H1 (cell line): Measurements from ENCODE around the gene LPP. TPM values are rescaled to one million over a fixed set of nuclear protein-coding genes. Genes with fewer than 3 reads are reported as not detected.

Experiments used
- CTCF ChIA-PET: fragments of 300-600 bp; sonication (Branson Sonifier 250); formaldehyde crosslinking; loops from one replicate; lab custom pipeline; 2021; ENCODE audit not compliant: partially characterized antibody; lab: Charles Lee
- POLR2A ChIA-PET: fragments of 300-600 bp; sonication (Branson Sonifier 250); formaldehyde crosslinking; loops from one replicate; lab custom pipeline; 2021; ENCODE audit warnings: inconsistent platforms; ENCODE audit not compliant: partially characterized antibody; lab: Charles Lee
- DNase-seq, 2 experiments: peaks; one replicate each; pipeline versions ENCODE4 v3.0.0 to v3.0.0-alpha.2; 2010 to 2022; ENCODE audit warnings: low spot score in 2 of 2, low read depth in 1 of 2, mixed read lengths in 1 of 2
- FAIRE-seq: peaks from 2 replicates; lab custom pipeline; 2011; peaks lifted over from hg19 to GRCh38; lab: Jason Lieb, UNC
- H2AFZ ChIP-seq: 2 replicates; pipeline ENCODE4 v1.8.1; 2012; ENCODE audit warnings: low read length, inconsistent platforms
- H2AK5ac ChIP-seq: 2 replicates; pipeline ENCODE4 v1.6.1; 2013; ENCODE audit warnings: low read depth, low read length
- H2BK120ac ChIP-seq: replicated peaks from 2 replicates; pipeline ENCODE3; 2013; ENCODE audit warnings: low read depth, low read length, inconsistent platforms
- H2BK12ac ChIP-seq: 2 replicates; pipeline ENCODE4 v1.6.1; 2013; ENCODE audit warnings: low read depth, low read length
- H2BK15ac ChIP-seq: 2 replicates; pipeline ENCODE4 v1.6.1; 2013; ENCODE audit warnings: low read length
- H2BK20ac ChIP-seq: 2 replicates; pipeline ENCODE4 v1.6.1; 2013; ENCODE audit warnings: low read length
- H2BK5ac ChIP-seq: 2 replicates; pipeline ENCODE4 v1.6.1; 2013; ENCODE audit warnings: low read depth, low read length
- H3K14ac ChIP-seq: 2 replicates; pipeline ENCODE4 v1.6.1; 2013; ENCODE audit warnings: inconsistent platforms; ENCODE audit not compliant: insufficient read length
- H3K18ac ChIP-seq: 2 replicates; pipeline ENCODE4 v1.6.1; 2013; ENCODE audit warnings: low read length; ENCODE audit errors: extremely low read depth
- H3K23ac ChIP-seq: 2 replicates; pipeline ENCODE4 v1.6.1; 2013; ENCODE audit warnings: inconsistent platforms; ENCODE audit not compliant: insufficient read length
- H3K23me2 ChIP-seq: 2 replicates; pipeline ENCODE4 v1.6.1; 2013; ENCODE audit warnings: low read depth, low read length
- H3K27ac ChIP-seq: 2 replicates; pipeline ENCODE4 v1.6.1; 2011; ENCODE audit warnings: low read depth, low read length, inconsistent platforms
- H3K27me3 ChIP-seq, 4 experiments: replicated peaks in 1 of 4; 1 replicate in 1 of 4; 2 replicates in 3 of 4; pipeline versions ENCODE4 v1.6.1 to v1.8.1; 2011 to 2013; ENCODE audit warnings: low read length in 3 of 4, mild to moderate bottlenecking in 3 of 4, inconsistent platforms in 2 of 4, mixed read lengths in 2 of 4, moderate library complexity in 1 of 4; ENCODE audit not compliant: control insufficient read depth in 3 of 4, insufficient read depth in 3 of 4; ENCODE audit errors: extremely low read depth in 1 of 4
- H3K36me3 ChIP-seq, 4 experiments: 2 replicates each; pipeline versions ENCODE4 v1.6.1 to v1.8.1; 2011 to 2013; ENCODE audit warnings: mild to moderate bottlenecking in 4 of 4, low read length in 3 of 4, moderate library complexity in 2 of 4, control low read depth in 1 of 4, inconsistent platforms in 1 of 4; ENCODE audit not compliant: insufficient read depth in 4 of 4, control insufficient read depth in 2 of 4
- H3K4ac ChIP-seq: replicated peaks from 2 replicates; pipeline ENCODE3; 2013; ENCODE audit warnings: low read length, low read depth, mixed read lengths, inconsistent platforms; ENCODE audit not compliant: insufficient read length
- H3K4me1 ChIP-seq, 4 experiments: replicated peaks in 1 of 4; 1 replicate in 1 of 4; 2 replicates in 3 of 4; pipeline versions ENCODE4 v1.6.1 to v1.8.1; 2011 to 2013; ENCODE audit warnings: low read length in 3 of 4, inconsistent platforms in 2 of 4, mixed read lengths in 1 of 4; ENCODE audit not compliant: insufficient read depth in 4 of 4, control insufficient read depth in 3 of 4
- H3K4me2 ChIP-seq, 2 experiments: 2 replicates each; pipeline versions ENCODE4 v1.6.1 to v1.8.1; 2011 to 2013; ENCODE audit warnings: low read depth in 2 of 2, low read length in 2 of 2, control low read depth in 1 of 2, inconsistent platforms in 1 of 2, mild to moderate bottlenecking in 1 of 2; ENCODE audit not compliant: insufficient read depth in 1 of 2
- H3K4me3 ChIP-seq, 4 experiments: fragments of 200-600, 300-600 bp in 1 of 4; sonication (generic), shearing (Covaris generic), sonication (Bioruptor Twin) in 1 of 4; 2 replicates each; pipeline versions ENCODE4 v1.5.1 to v1.8.1; 2011 to 2016; ENCODE audit warnings: low read length in 4 of 4, low read depth in 3 of 4, control low read depth in 2 of 4, inconsistent platforms in 2 of 4, mild to moderate bottlenecking in 2 of 4, mixed read lengths in 1 of 4, moderate library complexity in 1 of 4; ENCODE audit not compliant: insufficient read depth in 2 of 4; ENCODE audit errors: extremely low read depth in 1 of 4
- H3K56ac ChIP-seq: replicated peaks from 2 replicates; pipeline ENCODE3; 2013; ENCODE audit warnings: low read depth, mild to moderate bottlenecking, mixed read lengths, low read length, inconsistent platforms; ENCODE audit not compliant: insufficient read length
- H3K79me1 ChIP-seq: 2 replicates; pipeline ENCODE4 v1.6.1; 2013; ENCODE audit warnings: low read depth, low read length, control low read depth
- H3K79me2 ChIP-seq, 2 experiments: 2 replicates each; pipeline versions ENCODE4 v1.6.1 to v1.8.1; 2012 to 2013; ENCODE audit warnings: low read length in 2 of 2, mild to moderate bottlenecking in 2 of 2, inconsistent platforms in 1 of 2; ENCODE audit not compliant: insufficient read depth in 2 of 2, control insufficient read depth in 1 of 2
- H3K9ac ChIP-seq, 4 experiments: replicated peaks in 1 of 4; 1 replicate in 1 of 4; 2 replicates in 3 of 4; pipeline versions ENCODE4 v1.6.1 to v1.8.1; 2011 to 2013; ENCODE audit warnings: low read depth in 3 of 4, low read length in 3 of 4, control low read depth in 2 of 4, mild to moderate bottlenecking in 2 of 4, moderate library complexity in 2 of 4, inconsistent platforms in 1 of 4; ENCODE audit errors: extremely low read depth in 1 of 4
- H3K9me3 ChIP-seq, 2 experiments: 2 replicates each; pipeline versions ENCODE4 v1.6.1 to v1.8.1; 2012 to 2013; ENCODE audit warnings: mild to moderate bottlenecking in 2 of 2, moderate library complexity in 2 of 2, control low read depth in 1 of 2, inconsistent platforms in 1 of 2, low read depth in 1 of 2, low read length in 1 of 2, mixed read lengths in 1 of 2; ENCODE audit not compliant: insufficient read depth in 2 of 2
- H4K20me1 ChIP-seq, 2 experiments: replicated peaks in 1 of 2; 2 replicates each; pipeline versions ENCODE3 to v1.8.1; 2011 to 2013; ENCODE audit warnings: inconsistent platforms in 2 of 2, low read length in 2 of 2, mild to moderate bottlenecking in 1 of 2; ENCODE audit not compliant: insufficient read depth in 2 of 2, control insufficient read depth in 1 of 2
- H4K5ac ChIP-seq: 2 replicates; pipeline ENCODE4 v1.6.1; 2013; ENCODE audit warnings: low read length, low read depth, mixed read lengths, inconsistent platforms; ENCODE audit not compliant: insufficient read length
- H4K8ac ChIP-seq: 2 replicates; pipeline ENCODE4 v1.8.0; 2013; ENCODE audit warnings: mild to moderate bottlenecking, moderate library complexity, low read length, inconsistent platforms; ENCODE audit not compliant: insufficient read depth; ENCODE audit errors: extremely low read depth
- H4K91ac ChIP-seq: replicated peaks from 2 replicates; pipeline ENCODE3; 2013; ENCODE audit warnings: low read length, mixed read lengths, inconsistent platforms; ENCODE audit not compliant: insufficient read length
- EP300 ChIP-seq, 2 experiments: IDR thresholded peaks; 1 replicate in 1 of 2; 2 replicates in 1 of 2; pipeline ENCODE4 v1.6.1; 2011 to 2012; ENCODE audit warnings: low read depth in 2 of 2, low read length in 2 of 2, mild to moderate bottlenecking in 2 of 2, borderline replicate concordance in 1 of 2, inconsistent platforms in 1 of 2, moderate library complexity in 1 of 2
- FOSL1 ChIP-seq: IDR thresholded peaks from 2 replicates; pipeline ENCODE4 v1.6.1; 2011; ENCODE audit warnings: mild to moderate bottlenecking, low read depth, low read length, moderate library complexity; ENCODE audit not compliant: insufficient read depth
- JUN ChIP-seq: IDR thresholded peaks from 2 replicates; pipeline ENCODE4 v1.6.1; 2011; ENCODE audit warnings: low read depth, mild to moderate bottlenecking, improper control_type of control experiment, low read length
- JUND ChIP-seq: IDR thresholded peaks from 2 replicates; pipeline ENCODE4 v1.6.1; 2011; ENCODE audit warnings: mild to moderate bottlenecking, improper control_type of control experiment, low read length
- KDM1A ChIP-seq: fragments of 200-600, 300-600 bp; sonication (generic); IDR thresholded peaks from 2 replicates; pipeline ENCODE4 v1.7.1; 2016; ENCODE audit warnings: mild to moderate bottlenecking, low read length, borderline replicate concordance
- NANOG ChIP-seq: IDR thresholded peaks from 2 replicates; pipeline ENCODE4 v1.6.1; 2011; ENCODE audit warnings: low read length, low read depth, mild to moderate bottlenecking, inconsistent platforms; ENCODE audit not compliant: insufficient read depth, poor library complexity, severe bottlenecking
- RAD21 ChIP-seq, 2 experiments: IDR thresholded peaks in 1 of 2; conservative IDR thresholded peaks in 1 of 2; 2 replicates each; pipeline ENCODE4 v1.6.1; 2011; ENCODE audit warnings: low read depth in 2 of 2, low read length in 2 of 2, improper control_type of control experiment in 1 of 2, inconsistent platforms in 1 of 2, mild to moderate bottlenecking in 1 of 2, moderate library complexity in 1 of 2
- TEAD4 ChIP-seq: IDR thresholded peaks from 2 replicates; pipeline ENCODE4 v1.6.1; 2012; ENCODE audit warnings: low read depth, low read length, inconsistent platforms, mixed read lengths
- ZNF274 ChIP-seq: IDR thresholded peaks from 2 replicates; pipeline ENCODE4 v1.7.0; 2012; ENCODE audit warnings: low read length, borderline replicate concordance; ENCODE audit errors: extremely low read depth
- WGBS, 2 experiments: shearing (Covaris generic) in 1 of 2; methylation state at CpG; one replicate each; pipeline versions ENCODE4 v1.1.6 to v1.1.7; 2013 to 2015; ENCODE audit warnings: low lambda C conversion rate in 2 of 2, mixed read lengths in 2 of 2, inconsistent platforms in 1 of 2, low coverage in 1 of 2, missing lambda C conversion rate in 1 of 2; ENCODE audit not compliant: insufficient replicate concordance in 2 of 2, insufficient coverage in 1 of 2, insufficient read length in 1 of 2; ENCODE audit errors: extremely low coverage in 1 of 2, missing lambda C conversion rate in 1 of 2; 5-methylcytosine and 5-hydroxymethylcytosine counted together
- polyA plus RNA-seq, 7 experiments: library from polyadenylated mRNA; depleted of rRNA in 3 of 7; stranded (reverse) in 5 of 7; unstranded in 2 of 7; fragments of >200 nt in 5 of 7; fragments of 200-250 nt in 2 of 7; gene quantifications; 1 replicate in 5 of 7; 2 replicates in 1 of 7; 4 replicates in 1 of 7; pipeline versions ENCODE4 v1.2.1 to v1.2.3, GENCODE V29; 2011 to 2013; ENCODE audit warnings: missing spikeins in 2 of 7, mixed read lengths in 2 of 7
- total RNA-seq: library from RNA; stranded (reverse); fragmentation: NEBNext Ultra II Directional; extraction: Animal tissue kit (Norgen Biotek cat#: 25700); gene quantifications from 2 replicates; pipeline ENCODE4 v1.2.1, GENCODE V29; 2021
- TF ChIP-seq, protein P1 (sequence below), 3 experiments: IDR thresholded peaks; 1 replicate in 2 of 3; 2 replicates in 1 of 3; pipeline versions ENCODE4 v1.5.1 to v1.6.1; 2011; ENCODE audit warnings: low read length in 3 of 3, mild to moderate bottlenecking in 3 of 3, inconsistent platforms in 2 of 3, low read depth in 1 of 3, moderate library complexity in 1 of 3; ENCODE audit not compliant: insufficient read depth in 1 of 3; ENCODE audit errors: control extremely low read depth in 1 of 3

The LPP gene
- total and polyA plus RNA-seq, 2 of the 8 experiments (the other 6 are each of a cell fraction or from before 2014, with no cell fraction given) = 10.0 to 53.3 TPM

DNA sequence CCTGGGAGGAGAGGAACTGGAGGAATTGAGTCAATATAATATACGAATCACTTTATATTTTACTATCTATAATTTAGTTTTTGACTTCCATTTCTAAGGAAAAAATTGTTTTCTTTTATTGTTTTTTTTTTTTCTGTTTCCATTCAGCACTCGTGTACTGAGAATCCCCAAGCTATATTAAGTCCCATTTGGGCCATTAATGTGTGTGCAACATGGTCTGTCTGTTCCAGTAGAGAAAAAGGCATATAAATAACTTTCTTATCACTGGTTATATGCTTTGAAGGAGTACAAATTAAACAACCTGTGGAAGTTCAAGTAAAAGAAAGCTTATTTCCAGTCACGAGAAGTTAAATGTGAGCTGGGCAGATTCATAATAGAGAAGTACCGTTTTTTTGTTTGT lies 518.9 kb downstream of the LPP start:
- Histone ChIP-seq H4K8ac (no peak overlapping the region), H3K9ac (no peak overlapping the region), H3K56ac (no peak overlapping the region), H3K14ac (no peak overlapping the region), H2AK5ac (no peak overlapping the region), H2BK20ac (no peak overlapping the region), H2AFZ (no peak overlapping the region), H3K36me3 (no peaks in the 10 kb centered on the region; a peak in 1 of 8 replicates), H2BK12ac (no peak overlapping the region; the same call in 1 of the 2 replicates), H4K5ac (no peak overlapping the region), H3K18ac (no peak overlapping the region), H4K20me1 (no peaks in the 10 kb centered on the region), H3K23ac (no peak overlapping the region), H3K9me3 (no peaks in the 10 kb centered on the region), H3K4me1 (peaks cover 0 to 9% (median 3%) of the 10 kb centered on the region in 4 experiments; a peak in 3 of 7 replicates), H3K79me2 (no peaks in the 10 kb centered on the region), H3K27ac (no peak overlapping the region), H3K4ac (no peak overlapping the region), H2BK15ac (no peak overlapping the region), H3K27me3 (no peaks in the 10 kb centered on the region), H3K4me2 (no peak overlapping the region), H3K79me1 (no peaks in the 10 kb centered on the region), H2BK120ac (no peak overlapping the region), H3K23me2 (no peaks in the 10 kb centered on the region), H3K4me3 (no peak overlapping the region), H4K91ac (no peak overlapping the region), H2BK5ac (no peak overlapping the region)
- no peak for FAIRE-seq
- WGBS, 2 experiments = 83% methylated on average over 4 of the region's 4 CpGs; no CpG with 5 or more reads in 1 of the 2 experiments
- ChIA-PET CTCF (interaction anchor here (0.9 to 1.9 kb wide), 12 partner anchors 8 to 934 kb away, joined by 3 to 6 read pairs (median 4); no protein-coding TSS in a partner anchor), POLR2A (interaction anchor here (0.7 kb wide), 1 partner anchor 235 kb away, joined by 3 read pairs; no protein-coding TSS in a partner anchor)
- DNase-seq = no peak
- no peak for TF ChIP-seq JUN
- TF ChIP-seq ZNF274 = no peak
- TF ChIP-seq RAD21 (IDR thresholded peaks at IDR 0.05 in 1 of 2, conservative IDR thresholded peaks at IDR 0.05 in 1 of 2; ENCODE audit: low read depth in 2 of 2, low read length in 2 of 2) = no peak
- TF ChIP-seq NANOG = no peak
- no peak for TF ChIP-seq KDM1A
- TF ChIP-seq JUND = no peak
- TF ChIP-seq, protein P1, sequence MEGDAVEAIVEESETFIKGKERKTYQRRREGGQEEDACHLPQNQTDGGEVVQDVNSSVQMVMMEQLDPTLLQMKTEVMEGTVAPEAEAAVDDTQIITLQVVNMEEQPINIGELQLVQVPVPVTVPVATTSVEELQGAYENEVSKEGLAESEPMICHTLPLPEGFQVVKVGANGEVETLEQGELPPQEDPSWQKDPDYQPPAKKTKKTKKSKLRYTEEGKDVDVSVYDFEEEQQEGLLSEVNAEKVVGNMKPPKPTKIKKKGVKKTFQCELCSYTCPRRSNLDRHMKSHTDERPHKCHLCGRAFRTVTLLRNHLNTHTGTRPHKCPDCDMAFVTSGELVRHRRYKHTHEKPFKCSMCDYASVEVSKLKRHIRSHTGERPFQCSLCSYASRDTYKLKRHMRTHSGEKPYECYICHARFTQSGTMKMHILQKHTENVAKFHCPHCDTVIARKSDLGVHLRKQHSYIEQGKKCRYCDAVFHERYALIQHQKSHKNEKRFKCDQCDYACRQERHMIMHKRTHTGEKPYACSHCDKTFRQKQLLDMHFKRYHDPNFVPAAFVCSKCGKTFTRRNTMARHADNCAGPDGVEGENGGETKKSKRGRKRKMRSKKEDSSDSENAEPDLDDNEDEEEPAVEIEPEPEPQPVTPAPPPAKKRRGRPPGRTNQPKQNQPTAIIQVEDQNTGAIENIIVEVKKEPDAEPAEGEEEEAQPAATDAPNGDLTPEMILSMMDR (IDR thresholded peaks at IDR 0.05; ENCODE audit: control extremely low read depth in 1 of 3, insufficient read depth in 1 of 3, low read depth in 1 of 3, low read length in 3 of 3) = no peak
- no peak for TF ChIP-seq FOSL1
- no peak for TF ChIP-seq TEAD4
- no peak for TF ChIP-seq EP300 (IDR thresholded peaks at IDR 0.05; ENCODE audit: borderline replicate concordance in 1 of 2, low read depth in 2 of 2, low read length in 2 of 2)
